Spleen (tissue), 7 donors: Measurements from ENCODE around the gene SPIRE1.

Experiments used
- POLR2A ChIP-seq, 3 donors: fragments of 450-650 bp; IDR thresholded peaks; one replicate each; pipeline ENCODE4 v1.5.1; 2017; ENCODE audit warnings: antibody characterized with exemption in 3 of 3, mild to moderate bottlenecking in 1 of 3
- TF ChIP-seq, protein P1 (sequence below), 11 experiments: fragments of 200-600 bp in 7 of 11; fragments of 450-650 bp in 4 of 11; sonication (generic) in 4 of 11; IDR thresholded peaks in 8 of 11; conservative IDR thresholded peaks in 3 of 11; 1 replicate in 7 of 11; 2 replicates in 4 of 11; pipeline versions ENCODE4 v1.4.0 to v1.8.0; 2016 to 2021; ENCODE audit warnings: antibody characterized with exemption in 11 of 11, inconsistent platforms in 4 of 11, mild to moderate bottlenecking in 1 of 11
- donor health status: DM: no; HTN: no; CAD: no; lungs with moderate emphysema.
- donor health status: DM: no; HTN: no; CAD: no.
- donor health status: DM: no; HTN: no; CAD: no.

GRCh38 chr18:12458771-12459170, 199.1 kb downstream of the SPIRE1 start:
- TF ChIP-seq, protein P1, sequence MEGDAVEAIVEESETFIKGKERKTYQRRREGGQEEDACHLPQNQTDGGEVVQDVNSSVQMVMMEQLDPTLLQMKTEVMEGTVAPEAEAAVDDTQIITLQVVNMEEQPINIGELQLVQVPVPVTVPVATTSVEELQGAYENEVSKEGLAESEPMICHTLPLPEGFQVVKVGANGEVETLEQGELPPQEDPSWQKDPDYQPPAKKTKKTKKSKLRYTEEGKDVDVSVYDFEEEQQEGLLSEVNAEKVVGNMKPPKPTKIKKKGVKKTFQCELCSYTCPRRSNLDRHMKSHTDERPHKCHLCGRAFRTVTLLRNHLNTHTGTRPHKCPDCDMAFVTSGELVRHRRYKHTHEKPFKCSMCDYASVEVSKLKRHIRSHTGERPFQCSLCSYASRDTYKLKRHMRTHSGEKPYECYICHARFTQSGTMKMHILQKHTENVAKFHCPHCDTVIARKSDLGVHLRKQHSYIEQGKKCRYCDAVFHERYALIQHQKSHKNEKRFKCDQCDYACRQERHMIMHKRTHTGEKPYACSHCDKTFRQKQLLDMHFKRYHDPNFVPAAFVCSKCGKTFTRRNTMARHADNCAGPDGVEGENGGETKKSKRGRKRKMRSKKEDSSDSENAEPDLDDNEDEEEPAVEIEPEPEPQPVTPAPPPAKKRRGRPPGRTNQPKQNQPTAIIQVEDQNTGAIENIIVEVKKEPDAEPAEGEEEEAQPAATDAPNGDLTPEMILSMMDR (IDR thresholded peaks at IDR 0.05 in 8 of 11, conservative IDR thresholded peaks at IDR 0.05 in 3 of 11): no peak
- no peak for TF ChIP-seq POLR2A (IDR thresholded peaks at IDR 0.05)
